K562 (cell line): ENCODE results near the gene SLC26A1. TPM values are rescaled to one million over a fixed set of nuclear protein-coding genes. Genes with fewer than 3 reads are reported as not detected.
A peak's percentile ranks its signal among the peaks of the same experiment; 100 is the strongest.

Experiments used
- ARHGAP35 ChIP-seq: fragments of 450-650 bp; IDR thresholded peaks from 2 replicates; pipeline ENCODE4 v1.6.1; 2018; ENCODE audit not compliant: partially characterized antibody
- CBX3 ChIP-seq, 2 experiments: IDR thresholded peaks; 1 replicate in 1 of 2; 2 replicates in 1 of 2; pipeline ENCODE4 v1.6.1; 2012; ENCODE audit warnings: inconsistent platforms in 2 of 2, low read length in 2 of 2, borderline replicate concordance in 1 of 2, control low read depth in 1 of 2
- CTCF ChIP-seq, 3 experiments: IDR thresholded peaks in 2 of 3; conservative IDR thresholded peaks in 1 of 3; 2 replicates each; pipeline ENCODE4 v1.5.1; 2011 to 2012; ENCODE audit warnings: low read length in 3 of 3, mild to moderate bottlenecking in 3 of 3, control low read depth in 2 of 3, improper control_type of control experiment in 1 of 3, inconsistent platforms in 1 of 3, low read depth in 1 of 3, mixed read lengths in 1 of 3, moderate library complexity in 1 of 3; ENCODE audit not compliant: insufficient read depth in 2 of 3
- DACH1 ChIP-seq: fragments of 450-650 bp; IDR thresholded peaks from 2 replicates; pipeline ENCODE4 v1.6.1; 2018; ENCODE audit not compliant: partially characterized antibody
- EGR1 ChIP-seq: fragments of 450-650 bp; conservative IDR thresholded peaks from 2 replicates; pipeline ENCODE4 v1.6.1; 2017; ENCODE audit warnings: mild to moderate bottlenecking
- HNRNPLL ChIP-seq: fragments of 200-400 bp; formaldehyde crosslinking; IDR thresholded peaks from 2 replicates; pipeline ENCODE4 v1.6.1; 2017; ENCODE audit warnings: low read length, low read depth, mild to moderate bottlenecking; ENCODE audit not compliant: poor library complexity, severe bottlenecking
- KDM2B ChIP-seq: fragments of 250-450 bp; sonication (Bioruptor Pico); IDR thresholded peaks from 2 replicates; pipeline ENCODE4 v1.8.0; 2021; ENCODE audit warnings: mild to moderate bottlenecking, moderate library complexity
- MAZ ChIP-seq, 2 experiments: fragments of 450-650 bp in 1 of 2; sonication (generic) in 1 of 2; formaldehyde crosslinking; IDR thresholded peaks in 1 of 2; conservative IDR thresholded peaks in 1 of 2; 2 replicates each; pipeline versions ENCODE4 v1.4.0 to v1.5.0; 2020; ENCODE audit warnings: mild to moderate bottlenecking in 1 of 2, missing genetic modification reagents in 1 of 2
- PHF8 ChIP-seq: fragments of 200-600 bp; sonication (generic); IDR thresholded peaks from 2 replicates; pipeline ENCODE4 v1.6.1; 2012; ENCODE audit warnings: mixed run types, mild to moderate bottlenecking, inconsistent platforms, low read length, moderate library complexity, borderline replicate concordance
- POLR2G ChIP-seq: fragments of 200-400 bp; formaldehyde crosslinking; IDR thresholded peaks from 2 replicates; pipeline ENCODE4 v1.6.1; 2017; ENCODE audit warnings: low read depth, mild to moderate bottlenecking, antibody characterized with exemption, low read length, moderate library complexity
- RB1 ChIP-seq: fragments of 450-650 bp; IDR thresholded peaks from 2 replicates; pipeline ENCODE4 v1.6.1; 2017; ENCODE audit warnings: low read depth, mild to moderate bottlenecking
- RBFOX2 ChIP-seq: fragments of 200-400 bp; formaldehyde crosslinking; IDR thresholded peaks from 2 replicates; pipeline ENCODE4 v1.6.1; 2017; ENCODE audit warnings: low read depth, mild to moderate bottlenecking, low read length, moderate library complexity
- SLC30A9 ChIP-seq: fragments of 250-450 bp; sonication (Bioruptor Pico); IDR thresholded peaks from 2 replicates; pipeline ENCODE4 v1.8.0; 2022; ENCODE audit warnings: mild to moderate bottlenecking, moderate library complexity
- TEAD4 ChIP-seq, 2 experiments: sonication (generic) in 1 of 2; formaldehyde crosslinking in 1 of 2; IDR thresholded peaks; 2 replicates each; pipeline versions ENCODE4 v1.6.1 to v1.8.0; 2012 to 2022; ENCODE audit warnings: borderline replicate concordance in 1 of 2, inconsistent platforms in 1 of 2, low read length in 1 of 2, mild to moderate bottlenecking in 1 of 2, missing genetic modification reagents in 1 of 2
- YY1 ChIP-seq, 3 experiments: IDR thresholded peaks; 2 replicates each; pipeline ENCODE4 v1.6.1; 2011; ENCODE audit warnings: low read length in 2 of 3, mild to moderate bottlenecking in 2 of 3, moderate library complexity in 2 of 3, borderline replicate concordance in 1 of 3, control low read depth in 1 of 3, low read depth in 1 of 3; ENCODE audit not compliant: insufficient read depth in 3 of 3, insufficient replicate concordance in 2 of 3, control insufficient read depth in 1 of 3, insufficient read length in 1 of 3; ENCODE audit errors: extremely low read depth in 1 of 3
- ZBTB7A ChIP-seq: IDR thresholded peaks from 2 replicates; pipeline ENCODE4 v1.6.1; 2011; ENCODE audit warnings: low read depth, mild to moderate bottlenecking, low read length, moderate library complexity, borderline replicate concordance; ENCODE audit not compliant: control insufficient read depth
- polyA plus RNA-seq, 8 experiments: library from polyadenylated mRNA; depleted of rRNA in 4 of 8; stranded (reverse) in 5 of 8; unstranded in 3 of 8; fragments of >200 nt; fragmentation: Nextera tagmentation in 2 of 8; fragmentation: Illumina TruSeq in 1 of 8; extraction: Ambion mirVana in 2 of 8; extraction: Trizol in 1 of 8; gene quantifications; 2 replicates each; pipeline versions ENCODE4 v1.2.1 to v1.2.3, GENCODE V29; 2011 to 2014; ENCODE audit warnings: inconsistent platforms in 1 of 8, missing spikeins in 1 of 8
- total RNA-seq, 7 experiments: library from RNA; depleted of rRNA in 6 of 7; stranded (reverse); fragments of >200 nt in 6 of 7; fragmentation: Illumina TruSeq in 2 of 7; extraction: Trizol in 2 of 7; gene quantifications; 2 replicates each; pipeline versions ENCODE4 v1.2.1 to v1.2.3, GENCODE V29; 2011 to 2021; ENCODE audit warnings: low replicate concordance in 1 of 7
- TF ChIP-seq, protein P1 (sequence below): fragments of 450-650 bp; formaldehyde crosslinking; IDR thresholded peaks from 2 replicates; pipeline ENCODE4 v1.4.0; 2020; ENCODE audit warnings: mild to moderate bottlenecking, moderate library complexity
- TF ChIP-seq, protein P2 (sequence below): fragments of 450-650 bp; IDR thresholded peaks from 2 replicates; pipeline ENCODE4 v1.6.1; 2014; ENCODE audit warnings: low read depth, mild to moderate bottlenecking, moderate library complexity, borderline replicate concordance

The SLC26A1 gene
- total and polyA plus RNA-seq, 9 of the 15 experiments (the other 6 are each of a cell fraction or from before 2014, with no cell fraction given) = 0.11 to 4.2 (median 0.95) TPM

GRCh38 chr4:1011022-1011665 lies 17.9 kb upstream of the SLC26A1 start, which contains the start of gene FGFRL1 (continued):
- TF ChIP-seq YY1 (IDR thresholded peaks at IDR 0.05; ENCODE audit: borderline replicate concordance in 1 of 3, control insufficient read depth in 1 of 3, extremely low read depth in 1 of 3, insufficient read depth in 3 of 3, insufficient read length in 1 of 3, insufficient replicate concordance in 2 of 3, low read depth in 1 of 3, low read length in 2 of 3) = peak in 1 of 3 experiments; percentile 21
- peak; percentile 28; the same call in 1 of the 2 replicates for TF ChIP-seq RB1
- TF ChIP-seq DACH1 = no peak
- TF ChIP-seq MAZ (CRISPR knock-in tag; conservative IDR thresholded peaks at IDR 0.05 in 1 of 2, IDR thresholded peaks at IDR 0.05 in 1 of 2) = peak in 1 of 2 experiments; percentile 71; a peak in 3 of 4 replicates
- TF ChIP-seq POLR2G = peak; percentile 44; the same call in 1 of the 2 replicates
- TF ChIP-seq CBX3 (IDR thresholded peaks at IDR 0.05; ENCODE audit: borderline replicate concordance in 1 of 2, low read length in 2 of 2) = no peak
- TF ChIP-seq EGR1 = 0 out of 2 replicates have a peak, but pooled peaks have one; percentile 14
- TF ChIP-seq RBFOX2 = peak; percentile 37; the same call in 1 of the 2 replicates
- TF ChIP-seq ARHGAP35 = no peak
- TF ChIP-seq, protein P1, sequence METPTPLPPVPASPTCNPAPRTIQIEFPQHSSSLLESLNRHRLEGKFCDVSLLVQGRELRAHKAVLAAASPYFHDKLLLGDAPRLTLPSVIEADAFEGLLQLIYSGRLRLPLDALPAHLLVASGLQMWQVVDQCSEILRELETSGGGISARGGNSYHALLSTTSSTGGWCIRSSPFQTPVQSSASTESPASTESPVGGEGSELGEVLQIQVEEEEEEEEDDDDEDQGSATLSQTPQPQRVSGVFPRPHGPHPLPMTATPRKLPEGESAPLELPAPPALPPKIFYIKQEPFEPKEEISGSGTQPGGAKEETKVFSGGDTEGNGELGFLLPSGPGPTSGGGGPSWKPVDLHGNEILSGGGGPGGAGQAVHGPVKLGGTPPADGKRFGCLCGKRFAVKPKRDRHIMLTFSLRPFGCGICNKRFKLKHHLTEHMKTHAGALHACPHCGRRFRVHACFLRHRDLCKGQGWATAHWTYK (CRISPR knock-in tag) = 0 out of 2 replicates have a peak, but pooled peaks have one; percentile 51
- TF ChIP-seq HNRNPLL = peak; percentile 27
- TF ChIP-seq, protein P2, sequence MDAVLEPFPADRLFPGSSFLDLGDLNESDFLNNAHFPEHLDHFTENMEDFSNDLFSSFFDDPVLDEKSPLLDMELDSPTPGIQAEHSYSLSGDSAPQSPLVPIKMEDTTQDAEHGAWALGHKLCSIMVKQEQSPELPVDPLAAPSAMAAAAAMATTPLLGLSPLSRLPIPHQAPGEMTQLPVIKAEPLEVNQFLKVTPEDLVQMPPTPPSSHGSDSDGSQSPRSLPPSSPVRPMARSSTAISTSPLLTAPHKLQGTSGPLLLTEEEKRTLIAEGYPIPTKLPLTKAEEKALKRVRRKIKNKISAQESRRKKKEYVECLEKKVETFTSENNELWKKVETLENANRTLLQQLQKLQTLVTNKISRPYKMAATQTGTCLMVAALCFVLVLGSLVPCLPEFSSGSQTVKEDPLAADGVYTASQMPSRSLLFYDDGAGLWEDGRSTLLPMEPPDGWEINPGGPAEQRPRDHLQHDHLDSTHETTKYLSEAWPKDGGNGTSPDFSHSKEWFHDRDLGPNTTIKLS = no peak
- TF ChIP-seq SLC30A9 (CRISPR knock-in tag) = no peak
- TF ChIP-seq ZBTB7A = peak; percentile 71
- TF ChIP-seq TEAD4 (IDR thresholded peaks at IDR 0.05; ENCODE audit: low read length) = no peak
- TF ChIP-seq TEAD4 (CRISPR knock-in tag; IDR thresholded peaks at IDR 0.05; ENCODE audit: borderline replicate concordance) = no peak
- TF ChIP-seq PHF8 = peak; percentile 30; the same call in 1 of the 2 replicates
- 0 out of 6 replicates have a peak, but pooled peaks of 1 of the 3 experiments have one; percentile 22 for TF ChIP-seq CTCF (IDR thresholded peaks at IDR 0.05 in 2 of 3, conservative IDR thresholded peaks at IDR 0.05 in 1 of 3; ENCODE audit: insufficient read depth in 2 of 3, low read depth in 1 of 3, low read length in 3 of 3)
- TF ChIP-seq KDM2B = peak; percentile 88
